NCI-H460 (cell line): ENCODE results near the gene FUT8. TPM values are rescaled to one million over a fixed set of nuclear protein-coding genes. Genes with fewer than 3 reads are reported as not detected.

Experiments
- DNase-seq: peaks from one replicate; pipeline ENCODE4 v3.0.0-alpha.2; 2016; ENCODE audit warnings: low read depth; ENCODE audit errors: extremely low read depth
- small RNA-seq, 2 experiments: library from RNA; depleted of rRNA; stranded (forward); fragments of <200 nt; gene quantifications; one replicate each; pipeline ENCODE3, GENCODE V24; 2014
- total RNA-seq: library from RNA; depleted of rRNA; stranded (reverse); fragments of >200 nt; shearing (Covaris generic); gene quantifications from 2 replicates; pipeline ENCODE4 v1.2.3, GENCODE V29; 2014

FUT8 gene
- total RNA-seq, 1 experiment from 2014 or later, result 17.2 TPM

DNA sequence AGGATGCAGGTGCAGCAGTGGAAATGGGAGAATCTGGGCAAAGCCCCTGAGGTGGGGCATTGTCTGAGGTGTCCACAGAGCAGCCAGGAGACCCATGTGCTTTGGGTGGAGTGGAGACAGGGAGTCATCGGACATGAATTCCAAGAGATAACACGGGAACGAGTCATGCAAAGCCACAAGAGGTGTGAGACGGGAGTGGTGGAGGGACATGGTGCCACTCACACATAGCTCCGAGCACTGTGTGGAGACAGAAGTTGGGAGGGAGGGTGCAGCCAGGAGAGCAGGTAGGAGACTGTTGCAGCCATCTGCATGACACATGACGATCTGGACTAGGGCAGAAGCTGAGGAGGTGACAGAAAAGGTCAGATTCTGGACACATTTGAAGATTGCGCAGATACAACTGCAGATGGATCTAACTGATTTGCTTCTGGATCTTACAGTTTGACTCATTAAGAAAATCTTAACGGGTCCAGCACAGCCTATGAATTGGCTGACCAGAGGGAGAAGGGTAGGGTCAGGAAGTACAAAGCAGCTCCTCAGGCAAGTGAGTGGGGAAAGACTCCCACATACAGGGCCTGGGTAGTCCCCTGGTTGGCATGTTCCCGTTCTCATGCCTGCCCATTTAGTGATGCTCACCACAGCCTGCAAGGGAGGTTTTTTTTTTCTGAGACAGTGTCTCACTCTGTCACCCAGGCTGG lies 379.8 kb downstream of the FUT8 start:
- DNase-seq, result no peak

Small RNA genes lying within 50 kb of the gene (small RNA-seq; reads per million reads assigned to genes)
- 0 to 0.02 reads per million in 2 experiments for gene MIR625
